ENCODE results near the gene PIR. TPM values are rescaled to one million over a fixed set of nuclear protein-coding genes. Genes with fewer than 3 reads are reported as not detected.

Gene PIR
- total and polyA plus RNA-seq, 2 donors (not counting 3 experiments of a cell fraction or from before 2014, with no cell fraction given) = 89.0 to 108 TPM

DNA sequence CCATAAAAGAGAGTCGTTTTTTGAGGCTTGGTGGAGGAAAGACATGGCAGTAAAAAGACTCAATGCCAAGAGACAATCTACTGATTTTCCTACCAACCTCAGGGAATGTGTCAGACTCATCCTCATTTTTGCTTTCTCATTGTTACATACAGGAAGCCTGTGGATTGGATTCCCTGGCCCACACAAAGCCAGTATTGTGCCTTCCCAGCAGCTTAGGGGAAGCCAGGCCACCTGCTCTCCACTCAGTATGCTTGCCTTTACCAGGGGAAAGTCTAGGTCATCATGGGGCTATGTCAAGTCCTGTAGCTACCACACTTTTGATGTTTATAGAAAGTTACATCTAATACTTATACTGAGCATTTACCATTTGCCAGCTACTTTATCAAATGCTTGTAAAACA is 18.4 kb upstream of the PIR start:
- Histone ChIP-seq H3K27me3 (ENCODE audit: control insufficient read depth in 2 of 2, insufficient read depth in 2 of 2, low read length in 2 of 2) (no peaks in the 10 kb centered on the region), H3K36me3 (ENCODE audit: control insufficient read depth in 2 of 2, extremely low read depth in 1 of 2, insufficient read depth in 2 of 2, low read length in 2 of 2) (peaks cover 2 to 10% of the 10 kb centered on the region in 2 experiments), H4K20me1 (replicated peaks; ENCODE audit: control insufficient read depth, extremely low read depth, insufficient read depth, low read length) (no peaks in the 10 kb centered on the region), H3K9me3 (replicated peaks; ENCODE audit: control insufficient read depth, insufficient read depth, low read length) (no peaks in the 10 kb centered on the region), H3K27ac (ENCODE audit: insufficient read depth, low read depth, low read length) (peak overlapping the region; percentile 81), H3K4me3 (replicated peaks in 1 of 3; ENCODE audit: insufficient read depth in 1 of 3, low read depth in 1 of 3, low read length in 3 of 3) (no peak overlapping the region), H3K9ac (replicated peaks; ENCODE audit: extremely low read depth, insufficient read depth, low read length) (peak overlapping the region; percentile 16), H3K79me2 (ENCODE audit: control insufficient read depth, insufficient read depth, low read length) (no peaks in the 10 kb centered on the region), H2AFZ (ENCODE audit: low read depth, low read length) (no peak overlapping the region), H3K4me2 (ENCODE audit: insufficient read depth, low read length) (peak overlapping the region; percentile 29), H3K9me1 (replicated peaks; ENCODE audit: control insufficient read depth, extremely low read depth, insufficient read depth, low read length) (no peaks in the 10 kb centered on the region), H3K4me1 (ENCODE audit: control insufficient read depth, extremely low read depth, insufficient read depth, low read length) (peaks cover 54% of the 10 kb centered on the region)
- dilution Hi-C loops (cut with MboI; ENCODE audit: extremely low pct_ligation_motif_present, low sequenced_read_pairs) (no loop called here), intact Hi-C loops (cut with micrococcal nuclease) (no loop called here)
- peak; percentile 80 for DNase-seq (ENCODE audit: low read depth, low spot score)
- CTCF ChIA-PET = interaction anchor here (1.5 kb wide), 1 partner anchor 10 kb away, joined by 4 read pairs; no protein-coding TSS in a partner anchor
- TF ChIP-seq FOS (IDR thresholded peaks at IDR 0.05; ENCODE audit: borderline replicate concordance, insufficient read depth, low read length) (no peak), EZH2 (IDR thresholded peaks at IDR 0.05; ENCODE audit: borderline replicate concordance, low read depth, low read length, severe bottlenecking) (no peak), GATA2 (IDR thresholded peaks at IDR 0.05; ENCODE audit: insufficient read depth, insufficient read length, low read depth, low read length) (no peak)
- TF ChIP-seq, protein P1, sequence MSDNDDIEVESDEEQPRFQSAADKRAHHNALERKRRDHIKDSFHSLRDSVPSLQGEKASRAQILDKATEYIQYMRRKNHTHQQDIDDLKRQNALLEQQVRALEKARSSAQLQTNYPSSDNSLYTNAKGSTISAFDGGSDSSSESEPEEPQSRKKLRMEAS (IDR thresholded peaks at IDR 0.05; ENCODE audit: insufficient read depth, insufficient read length) = no peak
- peak; percentile 91 for FAIRE-seq
- POLR2A ChIA-PET = interaction anchor here (0.8 to 1.4 kb wide), 2 partner anchors 8 to 12 kb away, joined by 3 read pairs; no protein-coding TSS in a partner anchor
- no TSS peak for BruUV-seq (replicated peaks)

DNA sequence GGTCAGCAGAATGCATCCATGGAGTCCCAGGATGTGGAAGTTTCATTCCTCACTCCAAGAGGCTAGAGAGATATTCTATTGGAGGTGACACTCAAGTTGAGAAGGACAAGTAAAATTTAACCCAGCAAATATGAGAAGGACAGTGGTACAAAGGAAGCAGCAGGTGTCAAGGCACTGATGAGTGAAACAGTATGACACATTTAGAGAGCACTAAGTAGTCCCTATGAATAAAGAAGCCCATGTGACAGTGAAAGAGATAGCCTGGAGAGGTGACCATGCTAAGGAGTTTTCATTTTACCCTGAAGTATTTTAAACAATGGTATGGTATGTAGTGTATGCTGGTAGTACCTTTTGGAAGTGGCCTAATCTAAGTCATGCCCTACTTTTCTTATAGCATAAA is 16.7 kb upstream of the PIR start:
- no TSS peak for BruUV-seq (replicated peaks)
- dilution Hi-C loops (cut with MboI; ENCODE audit: extremely low pct_ligation_motif_present, low sequenced_read_pairs) (no loop called here), intact Hi-C loops (cut with micrococcal nuclease) (no loop called here)
- Histone ChIP-seq H3K9ac (replicated peaks; ENCODE audit: extremely low read depth, insufficient read depth, low read length) (no peak overlapping the region), H3K4me2 (ENCODE audit: insufficient read depth, low read length) (no peak overlapping the region), H2AFZ (ENCODE audit: low read depth, low read length) (no peak overlapping the region), H3K9me3 (replicated peaks; ENCODE audit: control insufficient read depth, insufficient read depth, low read length) (no peaks in the 10 kb centered on the region), H3K27me3 (ENCODE audit: control insufficient read depth in 2 of 2, insufficient read depth in 2 of 2, low read length in 2 of 2) (no peaks in the 10 kb centered on the region), H3K36me3 (ENCODE audit: control insufficient read depth in 2 of 2, extremely low read depth in 1 of 2, insufficient read depth in 2 of 2, low read length in 2 of 2) (peaks cover 2 to 10% of the 10 kb centered on the region in 2 experiments), H4K20me1 (replicated peaks; ENCODE audit: control insufficient read depth, extremely low read depth, insufficient read depth, low read length) (no peaks in the 10 kb centered on the region), H3K79me2 (ENCODE audit: control insufficient read depth, insufficient read depth, low read length) (peaks cover 8% of the 10 kb centered on the region), H3K4me3 (replicated peaks in 1 of 3; ENCODE audit: insufficient read depth in 1 of 3, low read depth in 1 of 3, low read length in 3 of 3) (no peak overlapping the region), H3K27ac (ENCODE audit: insufficient read depth, low read depth, low read length) (no peak overlapping the region), H3K9me1 (replicated peaks; ENCODE audit: control insufficient read depth, extremely low read depth, insufficient read depth, low read length) (no peaks in the 10 kb centered on the region), H3K4me1 (ENCODE audit: control insufficient read depth, extremely low read depth, insufficient read depth, low read length) (peaks cover 46% of the 10 kb centered on the region)
- POLR2A ChIA-PET = no interaction called here
- FAIRE-seq = no peak
- TF ChIP-seq, protein P1 (IDR thresholded peaks at IDR 0.05; ENCODE audit: insufficient read depth, insufficient read length) = no peak
- TF ChIP-seq EZH2 (IDR thresholded peaks at IDR 0.05; ENCODE audit: borderline replicate concordance, low read depth, low read length, severe bottlenecking) (no peak), MYC (IDR thresholded peaks at IDR 0.05; ENCODE audit: low read depth, low read length) (no peak), JUN (IDR thresholded peaks at IDR 0.05; ENCODE audit: borderline replicate concordance, insufficient read depth, insufficient read length, low read depth) (no peak), FOS (IDR thresholded peaks at IDR 0.05; ENCODE audit: borderline replicate concordance, insufficient read depth, low read length) (no peak), GATA2 (IDR thresholded peaks at IDR 0.05; ENCODE audit: insufficient read depth, insufficient read length, low read depth, low read length) (no peak), POLR2AphosphoS5 (IDR thresholded peaks at IDR 0.05; ENCODE audit: insufficient read depth, low read depth, low read length) (no peak), POLR2A (IDR thresholded peaks at IDR 0.05; ENCODE audit: low read depth, low read length) (no peak)
- TF ChIP-seq, protein P2, sequence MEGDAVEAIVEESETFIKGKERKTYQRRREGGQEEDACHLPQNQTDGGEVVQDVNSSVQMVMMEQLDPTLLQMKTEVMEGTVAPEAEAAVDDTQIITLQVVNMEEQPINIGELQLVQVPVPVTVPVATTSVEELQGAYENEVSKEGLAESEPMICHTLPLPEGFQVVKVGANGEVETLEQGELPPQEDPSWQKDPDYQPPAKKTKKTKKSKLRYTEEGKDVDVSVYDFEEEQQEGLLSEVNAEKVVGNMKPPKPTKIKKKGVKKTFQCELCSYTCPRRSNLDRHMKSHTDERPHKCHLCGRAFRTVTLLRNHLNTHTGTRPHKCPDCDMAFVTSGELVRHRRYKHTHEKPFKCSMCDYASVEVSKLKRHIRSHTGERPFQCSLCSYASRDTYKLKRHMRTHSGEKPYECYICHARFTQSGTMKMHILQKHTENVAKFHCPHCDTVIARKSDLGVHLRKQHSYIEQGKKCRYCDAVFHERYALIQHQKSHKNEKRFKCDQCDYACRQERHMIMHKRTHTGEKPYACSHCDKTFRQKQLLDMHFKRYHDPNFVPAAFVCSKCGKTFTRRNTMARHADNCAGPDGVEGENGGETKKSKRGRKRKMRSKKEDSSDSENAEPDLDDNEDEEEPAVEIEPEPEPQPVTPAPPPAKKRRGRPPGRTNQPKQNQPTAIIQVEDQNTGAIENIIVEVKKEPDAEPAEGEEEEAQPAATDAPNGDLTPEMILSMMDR (IDR thresholded peaks at IDR 0.05; ENCODE audit: extremely low read depth in 1 of 2, insufficient read depth in 1 of 2, low read depth in 1 of 2, low read length in 2 of 2) = no peak
- DNase-seq (ENCODE audit: low read depth, low spot score) = no peak
- CTCF ChIA-PET = no interaction called here
